ENCODE measurements around the gene ZNF57.
"Not testable (repeated sequence)": the region's sequence is repeated elsewhere in the genome, so short reads cannot be mapped to it uniquely, and the experiment has no call there.

ZNF57 gene

DNA sequence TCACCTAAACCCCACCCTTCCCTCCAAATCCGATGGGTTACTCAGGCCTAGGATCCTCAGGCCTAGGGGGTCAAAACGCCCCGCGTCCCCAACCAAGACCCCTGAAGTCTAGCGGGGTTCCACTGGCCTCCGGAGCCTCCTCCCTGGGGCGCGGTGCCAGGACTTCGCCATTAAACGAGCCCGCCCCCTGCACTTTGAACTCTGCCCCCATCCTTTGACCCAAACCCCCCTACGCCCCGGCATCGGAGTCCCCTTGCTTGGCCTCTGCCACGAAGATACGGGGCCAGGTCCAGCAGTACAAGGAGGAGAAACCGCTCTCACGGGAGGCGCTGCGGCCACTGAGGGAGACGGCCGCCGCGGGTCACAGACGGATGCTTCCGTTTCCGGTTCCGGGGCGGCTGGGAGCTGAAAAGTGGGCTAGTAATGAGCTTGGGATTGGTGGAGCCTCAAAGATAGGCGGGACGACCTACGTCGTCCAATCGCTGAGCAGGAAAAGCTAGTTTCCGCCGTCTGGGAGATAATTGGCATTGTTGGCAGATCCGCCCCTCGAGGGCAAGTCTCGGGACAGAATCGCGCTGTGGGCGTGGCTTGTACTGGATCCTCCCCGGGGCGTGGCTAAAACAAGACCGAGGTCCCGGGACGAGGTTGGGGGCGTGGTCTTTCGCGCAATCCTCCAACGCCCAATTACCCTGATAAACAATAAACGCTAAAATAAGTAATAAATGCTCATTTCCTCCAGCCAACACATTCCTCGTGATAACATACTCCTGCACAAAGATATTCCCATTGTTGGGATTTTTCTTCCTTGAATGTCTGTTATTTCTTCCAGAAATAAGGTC is 49.8 kb downstream of the ZNF57 start:
- peak; percentile 100 for DNase-seq (ENCODE audit: low read depth in 2 of 2, low spot score in 1 of 2)

DNA sequence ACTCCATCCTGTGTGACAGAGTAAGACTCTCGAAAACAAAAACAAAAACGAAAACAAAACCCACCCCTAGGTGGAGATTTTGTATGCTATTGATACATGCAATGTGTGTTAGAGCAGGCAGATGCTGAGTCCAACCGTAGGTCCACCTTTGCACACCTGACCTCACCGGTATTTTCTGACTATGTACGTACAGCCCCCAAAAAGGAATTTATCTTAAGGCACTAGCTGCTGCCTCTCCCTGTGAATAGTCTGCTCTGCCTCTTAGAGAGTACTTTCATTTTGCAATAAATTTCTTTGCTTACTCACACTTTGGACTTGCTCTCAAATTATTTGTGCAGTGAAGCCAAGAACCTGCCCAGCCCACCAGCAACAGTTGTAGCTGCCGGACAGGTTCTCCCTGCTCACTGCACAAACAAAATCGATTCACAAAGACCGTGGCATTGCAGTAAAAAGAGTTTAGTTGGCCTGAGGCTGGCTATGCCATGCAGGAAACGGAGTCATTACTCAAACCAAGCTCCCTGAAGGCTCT is 52.3 kb downstream of the ZNF57 start:
- no peak for DNase-seq (ENCODE audit: low read depth in 2 of 2, low spot score in 1 of 2)

DNA sequence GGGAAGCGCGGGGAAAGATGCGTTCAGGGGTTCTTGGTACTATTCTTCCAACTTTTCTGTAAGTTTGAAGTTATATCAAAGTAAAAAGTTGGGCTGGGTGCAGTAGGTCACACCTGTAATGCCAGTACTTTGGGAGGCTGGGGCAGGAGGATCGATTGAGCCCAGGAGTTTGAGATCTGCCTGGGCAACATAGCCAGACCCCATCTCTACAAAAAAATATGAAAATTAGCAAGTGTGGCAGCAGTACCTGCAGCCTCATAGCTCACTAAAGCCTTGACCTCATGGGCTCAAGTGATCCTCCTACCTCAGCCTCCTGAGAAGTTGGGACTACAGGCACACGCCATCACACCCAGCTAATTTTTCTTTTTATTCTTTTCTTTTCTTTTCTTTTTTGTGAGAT is 56.4 kb downstream of the ZNF57 start:
- DNase-seq (ENCODE audit: low read depth in 2 of 2, low spot score in 1 of 2), result no peak

DNA sequence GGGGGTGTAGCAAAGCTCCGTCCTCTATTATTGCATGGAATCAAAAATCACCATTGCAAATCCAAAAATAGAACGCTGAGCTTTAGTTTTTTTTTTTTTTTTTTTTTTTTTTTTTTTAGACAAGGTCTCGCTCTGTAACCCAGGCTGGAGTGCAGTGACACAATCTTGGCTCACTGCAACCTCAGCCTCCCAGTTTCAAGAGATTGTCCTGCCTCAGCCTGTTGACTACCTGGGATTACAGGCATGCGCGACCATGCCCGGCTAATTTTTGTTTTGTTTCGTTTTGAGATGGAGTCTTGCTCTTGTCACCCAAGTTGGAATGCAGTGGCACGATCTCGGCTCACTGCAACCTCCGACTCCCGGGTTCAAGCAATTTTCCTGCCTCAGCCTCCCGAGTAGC is 59.4 kb downstream of the ZNF57 start:
- DNase-seq (ENCODE audit: low read depth in 2 of 2, low spot score in 1 of 2), result no peak

DNA sequence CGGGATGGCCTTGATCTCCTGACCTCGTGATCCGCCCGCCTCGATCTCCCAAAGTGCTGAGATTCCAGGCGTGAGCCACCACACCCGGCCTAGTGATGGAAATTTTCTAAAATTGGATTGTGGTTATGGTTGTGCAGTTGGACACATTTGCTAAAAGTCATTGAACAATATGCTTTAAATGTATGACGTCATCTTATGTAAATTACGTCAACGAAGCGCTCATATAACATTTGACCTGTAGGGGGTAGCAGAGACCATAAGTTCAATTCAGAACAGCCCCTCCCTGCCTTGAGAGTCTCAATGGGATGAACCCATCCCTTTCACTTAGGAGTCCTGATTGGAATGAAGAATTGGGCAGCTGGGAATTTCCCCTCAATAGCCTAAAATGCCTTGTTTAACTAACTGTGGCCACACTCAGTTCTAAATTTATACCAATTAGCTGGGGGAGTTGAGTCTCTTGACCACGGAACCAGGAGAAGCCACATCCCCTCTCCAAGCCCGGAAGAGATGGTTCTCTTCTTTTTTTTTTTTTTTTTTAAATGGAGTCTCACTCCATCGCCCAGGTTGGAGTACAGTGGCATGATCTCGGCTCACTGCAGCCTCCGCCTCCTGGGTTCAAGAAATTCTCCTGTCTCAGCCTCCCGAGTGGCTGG is 61.4 kb downstream of the ZNF57 start:
- no peak for DNase-seq (ENCODE audit: low read depth in 2 of 2, low spot score in 1 of 2)

DNA sequence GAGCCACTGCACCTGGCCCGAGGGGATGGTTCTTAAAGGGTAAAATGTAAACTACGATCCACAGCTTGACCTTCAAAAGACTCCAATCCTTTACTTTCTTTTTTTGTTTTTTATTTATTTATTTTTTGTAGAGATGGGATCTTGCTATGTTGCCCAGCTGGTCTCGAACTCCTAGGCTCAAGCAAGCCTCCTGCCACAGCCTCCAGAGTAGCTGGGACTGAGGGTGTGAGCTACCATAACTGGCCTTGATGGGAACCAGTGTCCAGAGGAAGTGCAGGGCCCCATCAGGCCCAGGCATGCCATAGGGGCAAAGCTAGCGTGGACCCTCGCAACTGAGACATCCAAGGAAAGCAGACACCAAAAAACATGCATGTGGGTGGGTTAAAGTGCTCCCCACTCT is 62.4 kb downstream of the ZNF57 start:
- no peak for DNase-seq (ENCODE audit: low read depth in 2 of 2, low spot score in 1 of 2)

DNA sequence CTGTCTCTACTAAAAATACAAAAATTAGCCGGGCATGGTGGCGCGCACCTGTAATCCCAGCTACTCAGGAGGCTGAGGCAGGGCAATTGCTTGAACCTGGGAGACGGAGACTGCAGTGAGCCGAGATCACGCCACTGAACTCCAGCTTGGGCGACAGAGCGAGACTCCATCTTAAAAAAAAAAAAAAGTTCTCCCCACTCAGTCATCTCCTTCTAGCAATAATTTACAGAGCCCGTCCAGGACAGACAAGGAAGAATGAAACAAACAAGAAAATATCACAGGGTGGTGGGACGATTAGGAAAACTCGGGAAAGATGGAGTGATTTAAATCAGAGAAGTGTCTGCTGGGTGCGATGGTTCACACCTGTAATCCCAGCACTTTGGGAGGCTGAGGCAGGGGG is 62.9 kb downstream of the ZNF57 start:
- DNase-seq (ENCODE audit: low read depth in 2 of 2, low spot score in 1 of 2), result not testable (repeated sequence)

DNA sequence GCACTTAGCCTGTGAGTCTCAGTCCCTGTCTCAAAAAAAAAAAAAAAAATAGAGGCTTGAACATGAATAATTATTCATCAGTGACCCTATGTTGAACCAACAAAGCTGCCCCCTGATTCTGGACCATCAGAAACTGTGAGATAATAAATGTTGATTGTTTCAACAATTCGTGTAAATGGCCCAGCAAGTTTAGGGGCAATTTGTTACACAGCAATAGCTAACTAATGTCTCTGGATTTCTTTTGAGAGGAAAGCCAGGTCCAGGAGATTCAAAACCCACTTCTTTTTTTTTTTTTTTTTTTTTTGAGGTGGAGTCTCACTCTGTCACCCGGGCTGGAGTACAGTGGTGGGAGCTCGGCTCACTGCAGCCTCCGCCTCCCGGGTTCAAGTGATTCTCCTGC is 64.1 kb downstream of the ZNF57 start:
- DNase-seq (ENCODE audit: low read depth in 2 of 2, low spot score in 1 of 2), result no peak

DNA sequence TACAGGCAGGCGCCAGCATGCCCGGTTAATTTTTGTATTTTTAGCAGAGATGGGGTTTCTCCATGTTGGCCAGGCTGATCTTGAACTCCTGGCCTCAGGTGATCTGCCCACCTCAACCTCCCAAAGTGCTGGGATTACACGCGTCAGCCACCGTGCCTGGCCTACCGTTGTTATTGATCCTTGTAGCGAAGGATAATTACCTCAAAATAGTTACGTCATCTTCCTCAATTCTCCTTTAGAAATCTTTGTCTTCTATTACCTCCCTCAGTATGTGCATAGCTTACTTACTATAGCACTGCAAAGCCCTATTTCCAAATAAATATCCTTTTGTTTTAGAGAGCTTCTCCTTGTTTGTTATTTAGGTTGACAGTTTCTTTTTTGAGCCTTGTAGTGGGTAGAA is 67.2 kb downstream of the ZNF57 start:
- DNase-seq (ENCODE audit: low read depth in 2 of 2, low spot score in 1 of 2), result no peak
